Activated CD8-positive, alpha-beta memory T cell treated with anti-CD3 and anti-CD28 coated beads for 4 hours (primary cell): ENCODE results near the gene PLD4.
"Not testable (repeated sequence)": the region's sequence is repeated elsewhere in the genome, so short reads cannot be mapped to it uniquely, and the experiment has no call there.

Experiments
- DNase-seq, 2 donors: peaks; one replicate each; pipeline ENCODE4 v3.0.0-alpha.2; 2020; ENCODE audit warnings: low read depth in 2 of 2

PLD4 gene

GRCh38 chr14:104940526-104941150 is 16.0 kb downstream of the PLD4 start:
- DNase-seq, result no peak

DNA sequence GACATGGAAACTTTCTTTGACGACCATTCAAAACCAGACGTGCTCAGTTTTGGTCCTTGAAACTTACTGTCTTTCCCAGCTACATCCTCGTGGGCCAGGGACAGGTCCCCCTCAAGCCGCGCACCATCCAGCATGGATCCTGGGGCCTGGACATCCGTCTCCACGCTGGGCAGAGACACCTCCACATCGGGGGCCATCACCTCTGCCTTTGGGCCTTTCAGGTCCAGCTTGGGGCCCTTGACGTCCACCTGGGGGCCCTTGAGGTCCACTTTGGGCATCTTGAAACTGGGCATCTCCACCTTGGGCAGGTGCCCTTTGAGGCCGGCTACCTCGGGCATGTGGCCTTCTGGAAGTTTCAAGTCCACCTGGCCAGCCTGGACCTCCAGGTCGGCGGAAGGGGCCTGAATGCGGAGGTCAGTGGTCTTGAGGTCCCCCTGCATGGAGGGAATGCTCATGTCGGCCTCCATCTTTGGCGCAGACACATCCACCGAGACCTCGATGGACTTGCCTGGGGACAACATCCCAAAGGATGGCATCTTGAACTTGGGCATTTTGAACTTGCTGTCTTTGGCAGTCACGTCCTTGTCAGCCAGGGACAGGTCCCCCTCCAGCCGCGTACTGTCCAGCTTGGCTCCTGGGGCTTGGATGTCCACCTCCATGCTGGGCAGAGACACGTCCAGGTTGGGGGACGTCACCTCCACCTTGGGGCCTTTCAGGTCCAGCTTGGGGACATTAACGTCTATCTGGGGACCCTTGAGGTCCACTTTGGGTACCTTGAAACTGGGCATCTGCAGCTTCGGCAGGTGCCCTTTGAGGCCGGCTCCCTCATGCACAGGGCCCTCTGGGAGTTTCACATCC is 17.1 kb downstream of the PLD4 start:
- DNase-seq, result no peak

GRCh38 chr14:104942586-104942985 is 17.9 kb downstream of the PLD4 start:
- no peak for DNase-seq

- DNase-seq, result not testable (repeated sequence)
These were observed 18.7 kb downstream of the PLD4 start for GRCh38 chr14:104943216-104944015.

DNA sequence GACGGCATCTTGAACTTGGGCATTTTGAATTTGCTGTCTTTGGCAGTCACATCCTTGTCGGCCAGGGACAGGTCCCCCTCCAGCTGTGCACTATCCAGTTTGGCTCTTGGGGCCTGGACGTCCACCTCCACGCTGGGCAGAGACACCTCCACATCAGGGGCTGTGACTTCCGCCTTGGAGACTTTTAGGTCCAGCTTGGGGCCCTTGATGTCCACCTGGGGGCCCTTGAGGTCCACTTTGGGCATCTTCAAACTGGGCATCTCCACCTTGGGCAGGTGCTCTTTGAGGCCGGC is 19.3 kb downstream of the PLD4 start:
- not testable (repeated sequence) for DNase-seq

DNA sequence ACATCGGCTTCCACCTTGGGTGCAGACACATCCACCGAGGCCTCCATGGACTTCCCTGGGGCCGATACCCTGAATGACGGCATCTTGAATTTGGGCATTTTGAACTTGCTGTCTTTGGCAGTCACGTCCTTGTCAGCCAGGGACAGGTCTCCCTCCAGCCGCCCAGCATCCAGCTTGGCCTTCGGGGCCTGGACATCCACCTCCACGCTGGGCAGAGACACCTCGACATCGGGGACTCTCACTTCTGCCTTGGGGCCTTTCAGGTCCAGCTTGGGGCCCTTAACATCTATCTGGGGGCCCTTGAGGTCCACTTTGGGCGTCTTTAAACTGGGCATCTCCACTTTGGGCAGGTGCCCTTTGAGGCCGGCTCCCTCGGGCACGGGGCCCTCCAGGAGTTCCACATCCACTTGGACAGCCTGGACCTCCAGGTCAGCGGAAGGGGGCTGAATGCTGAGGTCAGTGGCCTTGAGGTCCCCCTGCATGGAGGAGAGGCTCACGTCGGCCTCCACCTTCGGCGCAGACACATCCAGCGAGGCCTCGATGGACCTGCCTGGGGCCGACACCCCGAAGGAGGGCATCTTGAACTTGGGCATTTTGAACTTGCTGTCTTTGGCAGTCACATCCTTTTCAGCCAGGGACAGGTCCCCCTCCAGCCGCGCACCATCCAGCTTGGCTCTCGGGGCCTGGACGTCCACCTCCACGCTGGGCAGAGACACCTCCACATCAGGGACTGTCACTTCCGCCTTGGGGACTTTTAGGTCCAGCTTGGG is 19.9 kb downstream of the PLD4 start:
- DNase-seq, result not testable (repeated sequence)

DNA sequence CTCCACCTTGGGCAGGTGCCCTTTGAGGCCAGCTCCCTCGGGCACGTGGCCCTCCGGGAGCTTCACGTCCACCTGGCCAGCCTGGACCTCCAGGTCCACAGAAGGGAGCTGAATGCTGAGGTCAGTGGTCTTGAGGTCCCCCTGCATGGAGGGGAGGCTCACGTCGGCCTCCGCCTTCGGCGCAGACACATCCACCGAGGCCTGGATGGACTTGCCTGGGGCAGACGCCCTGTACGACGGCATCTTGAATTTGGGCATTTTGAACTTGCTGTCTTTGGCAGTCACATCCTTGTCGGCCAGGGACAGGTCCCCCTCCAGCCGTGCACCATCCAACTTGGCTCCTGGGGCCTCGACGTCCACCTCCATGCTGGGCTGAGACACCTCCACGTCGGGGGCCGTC is 20.6 kb downstream of the PLD4 start:
- DNase-seq, result not testable (repeated sequence)

- not testable (repeated sequence) for DNase-seq
These were observed 21.6 kb downstream of the PLD4 start for GRCh38 chr14:104945986-104946965.

DNA sequence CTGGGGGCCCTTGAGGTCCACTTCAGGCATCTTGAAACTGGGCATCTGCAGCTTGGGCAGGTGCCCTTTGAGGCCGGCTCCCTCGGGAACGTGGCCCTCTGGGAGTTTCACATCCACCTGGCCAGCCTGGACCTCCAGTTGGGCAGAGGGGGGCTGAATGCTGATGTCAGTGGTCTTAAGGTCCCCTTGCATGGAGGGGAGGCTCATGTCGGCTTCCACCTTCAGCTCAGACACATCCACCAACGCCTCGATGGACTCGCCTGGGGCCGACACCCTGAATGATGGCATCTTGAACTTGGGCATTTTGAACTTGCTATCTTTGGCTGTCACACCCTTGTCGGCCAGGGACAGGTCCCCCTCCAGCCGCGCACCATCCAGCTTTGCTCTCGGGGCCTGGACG is 22.5 kb downstream of the PLD4 start:
- not testable (repeated sequence) for DNase-seq

DNA sequence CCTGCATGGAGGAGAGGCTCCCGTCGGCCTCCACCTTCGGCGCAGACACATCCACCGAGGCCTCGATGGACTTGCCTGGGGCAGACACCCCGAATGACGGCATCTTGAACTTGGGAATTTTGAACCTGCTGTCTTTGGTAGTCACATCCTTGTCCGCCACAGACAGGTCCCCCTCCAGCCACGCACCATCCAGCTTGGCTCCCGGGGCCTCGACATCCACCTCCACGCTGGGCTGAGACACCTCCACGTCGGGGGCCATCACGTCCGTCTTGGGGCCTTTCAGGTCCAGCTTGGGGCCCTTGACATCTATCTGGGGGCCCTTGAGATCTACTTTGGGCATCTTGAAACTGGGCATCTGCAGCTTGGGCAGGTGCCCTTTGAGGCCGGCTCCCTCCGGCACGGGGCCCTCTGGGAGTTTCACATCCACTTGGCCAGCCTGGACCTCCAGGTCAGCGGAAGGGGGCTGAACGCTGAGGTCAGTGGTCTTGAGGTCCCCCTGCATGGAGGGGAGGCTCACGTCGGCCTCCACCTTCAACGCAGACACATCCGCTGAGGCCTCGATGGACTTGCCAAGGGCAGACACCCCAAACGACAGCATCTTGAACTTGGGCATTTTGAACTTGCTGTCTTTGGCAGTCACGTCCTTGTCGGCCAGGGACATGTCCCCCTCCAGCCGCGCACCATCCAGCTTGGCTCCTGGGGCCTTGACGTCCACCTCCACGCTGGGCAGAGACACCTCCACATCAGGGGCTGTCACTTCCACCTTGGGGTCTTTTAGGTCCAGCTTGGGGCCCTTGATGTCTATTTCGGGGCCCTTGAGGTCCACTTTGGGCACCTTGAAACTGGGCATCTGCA is 23.4 kb downstream of the PLD4 start:
- not testable (repeated sequence) for DNase-seq

GRCh38 chr14:104948736-104949031 is 24.0 kb downstream of the PLD4 start:
- DNase-seq, result no peak

DNA sequence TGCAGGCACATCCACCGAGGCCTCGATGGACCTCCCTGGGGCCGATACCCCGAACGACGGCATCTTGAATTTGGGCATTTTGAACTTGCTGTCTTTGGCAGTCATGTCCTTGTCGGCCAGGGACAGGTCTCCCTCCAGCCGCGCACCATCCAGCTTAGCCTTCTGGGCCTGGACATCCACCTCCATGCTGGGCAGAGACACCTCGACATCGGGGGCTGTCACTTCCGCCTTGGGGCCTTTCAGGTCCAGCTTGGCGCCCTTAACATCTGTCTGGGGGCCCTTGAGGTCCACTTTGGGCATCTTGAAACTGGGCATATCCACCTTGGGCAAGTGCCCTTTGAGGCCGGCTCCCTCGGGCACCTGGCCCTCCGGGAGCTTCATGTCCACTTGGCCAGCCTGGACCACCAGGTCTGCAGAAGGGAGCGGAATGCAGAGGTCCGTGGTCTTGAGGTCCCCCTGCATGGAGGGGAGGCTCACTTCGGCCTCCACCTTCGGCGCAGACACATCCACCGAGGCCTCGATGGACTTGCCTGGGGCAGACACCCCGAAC is 24.8 kb downstream of the PLD4 start:
- DNase-seq, result not testable (repeated sequence)

DNA sequence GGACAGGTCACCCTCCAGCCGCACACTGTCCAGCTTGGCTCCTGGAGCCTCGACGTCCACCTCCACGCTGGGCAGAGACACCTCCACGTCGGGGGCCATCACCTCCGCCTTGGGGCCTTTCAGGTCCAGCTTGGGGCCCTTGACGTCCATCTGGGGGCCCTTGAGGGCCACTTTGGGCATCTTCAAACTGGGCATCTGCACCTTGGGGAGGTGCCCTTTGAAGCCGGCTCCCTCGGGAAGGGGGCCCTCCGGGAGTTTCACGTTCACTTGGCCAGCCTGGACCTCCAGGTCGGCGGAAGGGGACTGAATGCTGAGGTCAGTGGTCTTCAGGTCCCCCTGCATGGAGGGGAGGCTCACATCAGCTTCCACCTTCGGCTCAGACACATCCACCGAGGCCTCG is 25.3 kb downstream of the PLD4 start:
- no peak for DNase-seq

DNA sequence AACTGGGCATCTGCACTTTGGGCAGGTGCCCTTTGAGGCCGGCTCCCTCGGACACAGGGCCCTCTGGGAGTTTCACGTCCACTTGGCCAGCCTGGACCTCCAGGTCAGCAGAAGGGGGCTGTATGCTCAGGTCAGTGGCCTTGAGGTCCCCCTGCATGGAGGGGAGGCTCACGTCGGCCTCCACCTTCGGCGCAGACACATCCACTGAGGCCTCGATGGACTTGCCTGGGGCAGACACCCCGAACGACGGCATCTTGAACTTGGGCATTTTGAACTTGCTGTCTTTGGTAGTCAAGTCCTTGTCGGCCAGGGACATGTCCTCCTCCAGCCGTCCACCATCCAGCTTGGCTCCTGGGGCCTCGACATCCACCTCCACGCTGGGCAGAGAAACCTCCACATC is 26.0 kb downstream of the PLD4 start:
- not testable (repeated sequence) for DNase-seq

GRCh38 chr14:104951863-104952657 is 27.4 kb downstream of the PLD4 start:
- DNase-seq, result not testable (repeated sequence)

- DNase-seq, result no peak
These were observed 28.4 kb downstream of the PLD4 start for GRCh38 chr14:104953097-104953496.

GRCh38 chr14:104953896-104954656 is 29.4 kb downstream of the PLD4 start:
- no peak for DNase-seq
